ENCODE results near the gene CHRNA4. TPM values are rescaled to one million over a fixed set of nuclear protein-coding genes. Genes with fewer than 3 reads are reported as not detected.

The CHRNA4 gene
- total and polyA plus RNA-seq, 2 of the 13 experiments (the other 11 are each of a cell fraction or from before 2014, with no cell fraction given) = not detected

DNA sequence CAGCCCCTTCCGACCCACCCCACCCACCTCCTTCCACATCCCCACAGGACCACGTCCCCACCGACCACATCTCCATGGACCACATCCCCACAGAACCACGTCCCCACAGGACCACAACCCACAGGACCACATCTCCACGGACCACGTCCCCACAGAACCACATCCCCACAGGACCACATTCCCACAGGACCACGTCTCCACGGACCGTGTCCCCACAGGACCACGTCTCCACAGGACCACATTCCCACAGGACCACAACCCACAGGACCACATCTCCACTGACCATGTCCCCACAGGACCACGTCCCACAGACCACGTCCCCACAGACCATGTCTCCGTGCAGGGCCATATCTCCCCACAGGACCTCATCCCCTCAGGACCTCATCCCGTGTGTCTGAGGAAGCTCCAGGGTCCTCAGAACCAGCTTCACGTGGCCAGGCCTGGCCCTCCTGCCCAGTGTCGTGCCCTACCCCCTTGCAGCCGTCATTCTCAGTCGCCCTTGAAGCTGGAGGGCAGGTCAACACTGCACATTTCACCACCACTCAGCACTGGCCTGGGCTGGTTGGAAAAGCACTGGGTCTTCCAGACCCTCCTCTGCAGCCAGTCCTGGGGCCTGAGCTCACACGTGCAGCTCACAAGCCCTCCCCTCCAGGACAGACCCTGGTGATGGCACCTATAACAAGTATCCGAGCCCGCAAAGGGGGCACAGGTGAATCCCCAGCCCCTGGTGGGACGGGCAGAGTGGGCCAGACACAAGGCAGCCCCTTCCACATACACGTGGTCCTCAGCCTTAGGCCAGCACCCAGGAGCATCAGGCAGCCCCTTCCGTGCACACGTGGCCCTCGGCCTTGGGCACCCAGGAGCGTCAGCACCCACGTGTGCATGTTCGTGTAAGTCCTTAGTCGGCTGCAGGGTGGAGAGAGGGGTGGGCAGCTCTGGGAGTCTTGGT is 3.9 kb downstream of the CHRNA4 start:
- no peaks in the 10 kb centered on the region for H3K9me3 ChIP-seq (ENCODE audit: low read length)
- no TSS peak for BruUV-seq (replicated peaks)
- no peak overlapping the region for H3K27ac ChIP-seq (ENCODE audit: extremely low read length, insufficient read depth, low read length)
- WGBS (ENCODE audit: low lambda C conversion rate) = 18% methylated on average over 28 of the region's 30 CpGs
- in situ Hi-C loops (cut with HindIII; ENCODE audit: extremely low pct_ligation_motif_present, low pct_unique_long_range_greater_than_20kb) = no loop called here
- no peak overlapping the region for H3K4me3 ChIP-seq (replicated peaks in 1 of 3; ENCODE audit: insufficient read depth in 1 of 3, low read depth in 2 of 3, low read length in 3 of 3)
- TF ChIP-seq RORA (CRISPR knock-in tag; IDR thresholded peaks at IDR 0.05) (no peak), ZNF788 (CRISPR knock-in tag; IDR thresholded peaks at IDR 0.05; ENCODE audit: borderline replicate concordance) (no peak), XRCC5 (optimal IDR thresholded peaks at IDR 0.05; ENCODE audit: low read length) (no peak), BORCS8-MEF2B (CRISPR knock-in tag; IDR thresholded peaks at IDR 0.05) (no peak)
- TF ChIP-seq, protein P1, sequence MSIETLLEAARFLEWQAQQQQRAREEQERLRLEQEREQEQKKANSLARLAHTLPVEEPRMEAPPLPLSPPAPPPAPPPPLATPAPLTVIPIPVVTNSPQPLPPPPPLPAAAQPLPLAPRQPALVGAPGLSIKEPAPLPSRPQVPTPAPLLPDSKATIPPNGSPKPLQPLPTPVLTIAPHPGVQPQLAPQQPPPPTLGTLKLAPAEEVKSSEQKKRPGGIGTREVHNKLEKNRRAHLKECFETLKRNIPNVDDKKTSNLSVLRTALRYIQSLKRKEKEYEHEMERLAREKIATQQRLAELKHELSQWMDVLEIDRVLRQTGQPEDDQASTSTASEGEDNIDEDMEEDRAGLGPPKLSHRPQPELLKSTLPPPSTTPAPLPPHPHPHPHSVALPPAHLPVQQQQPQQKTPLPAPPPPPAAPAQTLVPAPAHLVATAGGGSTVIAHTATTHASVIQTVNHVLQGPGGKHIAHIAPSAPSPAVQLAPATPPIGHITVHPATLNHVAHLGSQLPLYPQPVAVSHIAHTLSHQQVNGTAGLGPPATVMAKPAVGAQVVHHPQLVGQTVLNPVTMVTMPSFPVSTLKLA (IDR thresholded peaks at IDR 0.05) = peak; percentile 99
- ATAC-seq (no peak), DNase-seq (ENCODE audit: low spot score) (no peak), FAIRE-seq (no peak)
- H2AFZ ChIP-seq (ENCODE audit: low read length) = no peak overlapping the region
- peaks cover 2% of the 10 kb centered on the region for H3K4me1 ChIP-seq (ENCODE audit: insufficient read depth, low read length)
- no peaks in the 10 kb centered on the region for H3K79me2 ChIP-seq (ENCODE audit: insufficient read depth, low read length)
- intact Hi-C loops (cut with micrococcal nuclease; ENCODE audit: unreplicated experiment) = no loop called here
- POLR2A ChIA-PET = no interaction called here
- no peaks in the 10 kb centered on the region for H3K36me3 ChIP-seq (replicated peaks in 1 of 2; ENCODE audit: control insufficient read depth in 1 of 2, insufficient read depth in 2 of 2, low read length in 2 of 2)
- CTCF ChIA-PET (ENCODE audit: low intra/inter-chr PET ratio, low total read pairs) = no interaction called here
- H3K4me2 ChIP-seq (ENCODE audit: low read depth, low read length) = no peak overlapping the region
- no peaks in the 10 kb centered on the region; the same call in 1 of the 2 replicates for H4K20me1 ChIP-seq (ENCODE audit: insufficient read depth, low read length)
- peaks cover 16 to 29% of the 10 kb centered on the region in 2 experiments for H3K27me3 ChIP-seq (ENCODE audit: control insufficient read depth in 1 of 2, insufficient read depth in 2 of 2, low read length in 2 of 2)
- H3K9ac ChIP-seq (ENCODE audit: insufficient read depth, low read depth, low read length) = no peak overlapping the region

GRCh38 chr20:63356511-63356910 is 4.6 kb downstream of the CHRNA4 start:
- Histone ChIP-seq H2AFZ (ENCODE audit: low read length) (no peak overlapping the region), H3K27me3 (ENCODE audit: control insufficient read depth in 1 of 2, insufficient read depth in 2 of 2, low read length in 2 of 2) (peaks cover 16 to 25% of the 10 kb centered on the region in 2 experiments), H3K4me1 (ENCODE audit: insufficient read depth, low read length) (no peaks in the 10 kb centered on the region), H3K9ac (ENCODE audit: insufficient read depth, low read depth, low read length) (no peak overlapping the region), H3K36me3 (replicated peaks in 1 of 2; ENCODE audit: control insufficient read depth in 1 of 2, insufficient read depth in 2 of 2, low read length in 2 of 2) (no peaks in the 10 kb centered on the region), H3K9me3 (ENCODE audit: low read length) (no peaks in the 10 kb centered on the region), H3K4me3 (replicated peaks in 1 of 3; ENCODE audit: insufficient read depth in 1 of 3, low read depth in 2 of 3, low read length in 3 of 3) (no peak overlapping the region), H3K79me2 (ENCODE audit: insufficient read depth, low read length) (no peaks in the 10 kb centered on the region), H3K27ac (ENCODE audit: extremely low read length, insufficient read depth, low read length) (no peak overlapping the region), H4K20me1 (ENCODE audit: insufficient read depth, low read length) (no peaks in the 10 kb centered on the region; the same call in 1 of the 2 replicates), H3K4me2 (ENCODE audit: low read depth, low read length) (no peak overlapping the region)
- no peak for DNase-seq (ENCODE audit: low spot score)
- CTCF ChIA-PET (ENCODE audit: low intra/inter-chr PET ratio, low total read pairs) = no interaction called here
- FAIRE-seq = no peak
- in situ Hi-C loops (cut with HindIII; ENCODE audit: extremely low pct_ligation_motif_present, low pct_unique_long_range_greater_than_20kb) (no loop called here), intact Hi-C loops (cut with micrococcal nuclease; ENCODE audit: unreplicated experiment) (no loop called here)
- ATAC-seq = no peak
- no TSS peak for BruUV-seq (replicated peaks)
- 27% methylated on average over 7 of the region's 8 CpGs for WGBS (ENCODE audit: low lambda C conversion rate)
- POLR2A ChIA-PET = no interaction called here
- TF ChIP-seq ZNF550 (CRISPR knock-in tag; IDR thresholded peaks at IDR 0.05; ENCODE audit: borderline replicate concordance) (no peak), ZNF556 (CRISPR knock-in tag; IDR thresholded peaks at IDR 0.05; ENCODE audit: borderline replicate concordance) (no peak), FIP1L1 (IDR thresholded peaks at IDR 0.05; ENCODE audit: borderline replicate concordance, insufficient read depth, low read depth, low read length) (no peak), TRIM24 (CRISPR knock-in tag; IDR thresholded peaks at IDR 0.05) (no peak), EEA1 (CRISPR knock-in tag; IDR thresholded peaks at IDR 0.05; ENCODE audit: borderline replicate concordance) (no peak), ZNF513 (CRISPR knock-in tag; conservative IDR thresholded peaks at IDR 0.05) (no peak), SMYD3 (CRISPR knock-in tag; IDR thresholded peaks at IDR 0.05) (no peak), ARHGAP35 (CRISPR knock-in tag; IDR thresholded peaks at IDR 0.05; ENCODE audit: borderline replicate concordance) (no peak), ZSCAN29 (CRISPR knock-in tag; conservative IDR thresholded peaks at IDR 0.05) (no peak), ZFP37 (CRISPR knock-in tag; IDR thresholded peaks at IDR 0.05; ENCODE audit: borderline replicate concordance) (no peak)
